Activated B cell treated with CpG ODN at 0.5 μM for 24 hours (primary cell): ENCODE measurements around the gene ABL2. TPM values are rescaled to one million over a fixed set of nuclear protein-coding genes. Genes with fewer than 3 reads are reported as not detected.

Experiments used
- ATAC-seq: fragments of 200-7000 bp; cut with Tn5 transposase; one replicate; pipeline ENCODE4 v1.10.0; 2021; ENCODE audit warnings: low read depth, mild to moderate bottlenecking, moderate library complexity
- CTCF ChIA-PET: fragments of 350-600 bp; sonication (Branson Sonifier 250); formaldehyde crosslinking; loops from one replicate; lab custom pipeline; 2021; ENCODE audit warnings: antibody characterized with exemption; lab: Charles Lee
- POLR2A ChIA-PET: fragments of 350-600 bp; sonication (Branson Sonifier 250); formaldehyde crosslinking; loops from one replicate; lab custom pipeline; 2021; ENCODE audit warnings: antibody characterized with exemption; lab: Charles Lee
- DNase-seq: peaks from one replicate; pipeline ENCODE4 v3.0.0; 2022
- H3K27ac Mint-ChIP-seq: one replicate; pipeline ENCODE4 v1.8.0; 2020; ENCODE audit warnings: mixed read lengths
- H3K27me3 Mint-ChIP-seq: one replicate; pipeline ENCODE4 v1.8.0; 2021; ENCODE audit warnings: mixed read lengths
- H3K36me3 Mint-ChIP-seq: one replicate; pipeline ENCODE4 v1.8.0; 2021; ENCODE audit warnings: low read depth, mixed read lengths
- H3K4me1 Mint-ChIP-seq: one replicate; pipeline ENCODE4 v1.8.0; 2021; ENCODE audit warnings: mixed read lengths
- H3K4me3 Mint-ChIP-seq: one replicate; pipeline ENCODE4 v1.8.0; 2020; ENCODE audit warnings: mild to moderate bottlenecking, mixed read lengths
- H3K9me3 Mint-ChIP-seq: one replicate; pipeline ENCODE4 v1.8.0; 2020; ENCODE audit warnings: mixed read lengths
- CTCF ChIP-seq: fragments of 200-600 bp; IDR thresholded peaks from one replicate; pipeline ENCODE4 v1.8.0; 2022; ENCODE audit warnings: antibody characterized with exemption, mild to moderate bottlenecking
- intact Hi-C: fragments of 100-400 bp; cut with micrococcal nuclease; formaldehyde crosslinking; loops from one replicate; pipeline ENCODE4 v1.15.1; 2024
- total RNA-seq: library from RNA; stranded (reverse); gene quantifications from 2 replicates; pipeline ENCODE4 v1.2.3, GENCODE V29; 2022

Gene ABL2
- total RNA-seq, 1 donor from 2014 or later: 15.2 TPM

- no peak for ATAC-seq
- H3K9me3 Mint-ChIP-seq: no peaks in the 10 kb centered on the region
- no peaks in the 10 kb centered on the region for H3K27me3 Mint-ChIP-seq
- H3K36me3 Mint-ChIP-seq: peaks cover 43% of the 10 kb centered on the region
- H3K4me3 Mint-ChIP-seq: peak overlapping the region; percentile 98
- peak overlapping the region; percentile 96 for H3K27ac Mint-ChIP-seq
- H3K4me1 Mint-ChIP-seq: peaks cover 60% of the 10 kb centered on the region
- POLR2A ChIA-PET: interaction anchor here (0.7 to 4.6 kb wide), 8 partner anchors 39 to 287 kb away, joined by 3 to 23 read pairs (median 3); partner anchors contain the start of genes AXDND1 and SOAT1
- intact Hi-C loops: loop anchor here (1.0 to 5.0 kb wide), 3 partner anchors 46 to 799 kb away; partner anchors contain the start of genes RALGPS2 and TOR1AIP1
- DNase-seq: no peak
- CTCF ChIA-PET: interaction anchor here (1.2 to 1.7 kb wide), 2 partner anchors 81 to 285 kb away, joined by 4 to 6 read pairs; no protein-coding TSS in a partner anchor
- no peak for TF ChIP-seq CTCF
These were observed 145.9 kb downstream of the ABL2 start for GRCh38 chr1:179083533-179083932.

GRCh38 chr1:179082999-179083335, 146.5 kb downstream of the ABL2 start:
- peaks cover 54% of the 10 kb centered on the region for H3K4me1 Mint-ChIP-seq
- TF ChIP-seq CTCF: no peak
- peak; percentile 3 for ATAC-seq
- H3K36me3 Mint-ChIP-seq: peaks cover 40% of the 10 kb centered on the region
- ChIA-PET CTCF (interaction anchor here (1.0 to 1.7 kb wide), 3 partner anchors 38 to 286 kb away, joined by 3 to 6 read pairs (median 4); no protein-coding TSS in a partner anchor), POLR2A (interaction anchor here (0.7 to 4.6 kb wide), 9 partner anchors 10 to 287 kb away, joined by 3 to 23 read pairs (median 7); partner anchors contain the start of genes AXDND1 and SOAT1)
- peak overlapping the region; percentile 98 for H3K4me3 Mint-ChIP-seq
- H3K27me3 Mint-ChIP-seq: no peaks in the 10 kb centered on the region
- peak overlapping the region; percentile 96 for H3K27ac Mint-ChIP-seq
- peak; percentile 46 for DNase-seq
- intact Hi-C loops: loop anchor here (1.0 to 5.0 kb wide), 3 partner anchors 46 to 799 kb away; partner anchors contain the start of genes RALGPS2 and TOR1AIP1
- H3K9me3 Mint-ChIP-seq: no peaks in the 10 kb centered on the region

- H3K27ac Mint-ChIP-seq: peak overlapping the region; percentile 96
- ATAC-seq (peak; percentile 16), DNase-seq (peak; percentile 45)
- peak overlapping the region; percentile 98 for H3K4me3 Mint-ChIP-seq
- POLR2A ChIA-PET: interaction anchor here (1.1 to 4.6 kb wide), 9 partner anchors 11 to 285 kb away, joined by 3 to 23 read pairs (median 7); partner anchors contain the start of genes ABL2, AXDND1 and SOAT1
- no peaks in the 10 kb centered on the region for H3K27me3 Mint-ChIP-seq
- H3K4me1 Mint-ChIP-seq: peaks cover 51% of the 10 kb centered on the region
- peaks cover 37% of the 10 kb centered on the region for H3K36me3 Mint-ChIP-seq
- CTCF ChIA-PET: interaction anchor here (1.0 to 4.3 kb wide), 3 partner anchors 39 to 728 kb away, joined by 3 to 30 read pairs (median 6); no protein-coding TSS in a partner anchor
- intact Hi-C loops: loop anchor here (5.0 kb wide), 2 partner anchors 355 to 800 kb away; partner anchors contain the start of genes RALGPS2 and TOR1AIP1
- H3K9me3 Mint-ChIP-seq: no peaks in the 10 kb centered on the region
- no peak for TF ChIP-seq CTCF
These were observed 147.0 kb downstream of the ABL2 start for GRCh38 chr1:179082333-179082998.

GRCh38 chr1:179081687-179082332, 147.7 kb downstream of the ABL2 start, which contains the start of gene TOR3A:
TSS of gene TOR3A (plus strand) at chr1:179082070. CDS start at chr1:179082129, 59 bp downstream.
- ATAC-seq (peak; percentile 79), DNase-seq (peak; percentile 82)
- ChIA-PET POLR2A (interaction anchor here (1.1 to 4.6 kb wide), 6 partner anchors 11 to 286 kb away, joined by 4 to 23 read pairs (median 11); partner anchors contain the start of genes ABL2 and AXDND1), CTCF (interaction anchor here (1.0 to 4.3 kb wide), 5 partner anchors 39 to 728 kb away, joined by 3 to 30 read pairs (median 23); no protein-coding TSS in a partner anchor)
- H3K4me3 Mint-ChIP-seq: peak within 1 kb of the TSS; percentile 98
- peaks cover 32% of the 10 kb centered on the region for H3K36me3 Mint-ChIP-seq
- peak within 1 kb of the TSS; percentile 96 for H3K27ac Mint-ChIP-seq
- intact Hi-C loops: loop anchor here (1.0 to 5.0 kb wide), 7 partner anchors 47 to 800 kb away; partner anchors contain the start of genes ABL2, AXDND1, FAM20B and RALGPS2
- no peaks in the 10 kb centered on the region for H3K9me3 Mint-ChIP-seq
- H3K27me3 Mint-ChIP-seq: no peaks in the 10 kb centered on the region
- TF ChIP-seq CTCF: no peak
- peaks cover 44% of the 10 kb centered on the region for H3K4me1 Mint-ChIP-seq
